ENCODE results near the gene ZNF525.
"Not testable (repeated sequence)": the region's sequence is repeated elsewhere in the genome, so short reads cannot be mapped to it uniquely, and the experiment has no call there.

GRCh38 chr19:53423680-53424079 lies 58.2 kb downstream of the ZNF525 start:
- not testable (repeated sequence) for TF ChIP-seq ZNF274 (IDR thresholded peaks at IDR 0.05; ENCODE audit: low read depth, low read length); SUZ12 (IDR thresholded peaks at IDR 0.05; ENCODE audit: extremely low read depth, insufficient read depth, insufficient read length); YY1 (IDR thresholded peaks at IDR 0.05; ENCODE audit: insufficient read depth, insufficient read length)
